ENCODE results near the gene TJP1. TPM values are rescaled to one million over a fixed set of nuclear protein-coding genes. Genes with fewer than 3 reads are reported as not detected.
"Not testable (repeated sequence)": the region's sequence is repeated elsewhere in the genome, so short reads cannot be mapped to it uniquely, and the experiment has no call there.

Gene TJP1
- total RNA-seq, 2 experiments from 2014 or later = not detected

- H3K9me3 Mint-ChIP-seq, H3K36me3 Mint-ChIP-seq, H3K4me3 Mint-ChIP-seq, DNase-seq, H3K27ac Mint-ChIP-seq, H3K4me1 Mint-ChIP-seq: not testable (repeated sequence)
- peaks cover 19% of the 10 kb centered on the region for H3K27me3 Mint-ChIP-seq
Measured at GRCh38 chr15:29730471-29730870, 91.8 kb downstream of the TJP1 start.

GRCh38 chr15:29728418-29728817 lies 93.8 kb downstream of the TJP1 start:
- H3K9me3 Mint-ChIP-seq = peaks cover under 1% of the 10 kb centered on the region
- DNase-seq = no peak
- H3K27me3 Mint-ChIP-seq = peaks cover 17% of the 10 kb centered on the region
- no peaks in the 10 kb centered on the region for H3K36me3 Mint-ChIP-seq
- no peak overlapping the region for H3K4me3 Mint-ChIP-seq
- H3K4me1 Mint-ChIP-seq = no peaks in the 10 kb centered on the region
- no peak overlapping the region for H3K27ac Mint-ChIP-seq

- Mint-ChIP-seq H3K4me3 (no peak overlapping the region), H3K4me1 (no peaks in the 10 kb centered on the region), H3K27me3 (peaks cover 17% of the 10 kb centered on the region), H3K9me3 (peaks cover 5% of the 10 kb centered on the region), H3K36me3 (no peaks in the 10 kb centered on the region), H3K27ac (no peak overlapping the region)
- DNase-seq = no peak
Measured at GRCh38 chr15:29727871-29728270, 94.4 kb downstream of the TJP1 start.

GRCh38 chr15:29726553-29726952 lies 95.7 kb downstream of the TJP1 start:
- Mint-ChIP-seq H3K4me1 (no peaks in the 10 kb centered on the region), H3K36me3 (no peaks in the 10 kb centered on the region), H3K9me3 (peaks cover 14% of the 10 kb centered on the region), H3K4me3 (no peak overlapping the region), H3K27ac (no peak overlapping the region), H3K27me3 (peaks cover 17% of the 10 kb centered on the region)
- DNase-seq = no peak

GRCh38 chr15:29724026-29724425 lies 98.2 kb downstream of the TJP1 start:
- Mint-ChIP-seq H3K4me3 (no peak overlapping the region), H3K36me3 (no peaks in the 10 kb centered on the region), H3K27me3 (peaks cover 17% of the 10 kb centered on the region), H3K9me3 (peaks cover 24% of the 10 kb centered on the region), H3K4me1 (no peaks in the 10 kb centered on the region), H3K27ac (no peak overlapping the region)
- no peak for DNase-seq

- Mint-ChIP-seq H3K27me3 (peaks cover 17% of the 10 kb centered on the region), H3K27ac (no peak overlapping the region), H3K9me3 (no peaks in the 10 kb centered on the region), H3K4me3 (no peak overlapping the region), H3K36me3 (no peaks in the 10 kb centered on the region), H3K4me1 (no peaks in the 10 kb centered on the region)
- no peak for DNase-seq
Measured at GRCh38 chr15:29713784-29714183, 108.5 kb downstream of the TJP1 start.

GRCh38 chr15:29712149-29712885 lies 110.0 kb downstream of the TJP1 start:
- no peak overlapping the region for H3K4me3 Mint-ChIP-seq
- peaks cover 17% of the 10 kb centered on the region for H3K27me3 Mint-ChIP-seq
- H3K36me3 Mint-ChIP-seq = no peaks in the 10 kb centered on the region
- H3K9me3 Mint-ChIP-seq = no peaks in the 10 kb centered on the region
- H3K27ac Mint-ChIP-seq = no peak overlapping the region
- no peak for DNase-seq
- H3K4me1 Mint-ChIP-seq = no peaks in the 10 kb centered on the region

- no peak overlapping the region for H3K4me3 Mint-ChIP-seq
Measured at GRCh38 chr15:29711531-29711930, 110.7 kb downstream of the TJP1 start.

GRCh38 chr15:29708519-29708918 lies 113.7 kb downstream of the TJP1 start:
- no peaks in the 10 kb centered on the region for H3K36me3 Mint-ChIP-seq
- no peaks in the 10 kb centered on the region for H3K4me1 Mint-ChIP-seq
- no peak for DNase-seq

More at GRCh38 chr15:29711531-29711930, 110.7 kb downstream of the TJP1 start:
- H3K9me3 Mint-ChIP-seq = no peaks in the 10 kb centered on the region
- DNase-seq = no peak
- no peaks in the 10 kb centered on the region for H3K4me1 Mint-ChIP-seq
- H3K27me3 Mint-ChIP-seq = peaks cover 23% of the 10 kb centered on the region
- no peak overlapping the region for H3K27ac Mint-ChIP-seq
- no peaks in the 10 kb centered on the region for H3K36me3 Mint-ChIP-seq

GRCh38 chr15:29704950-29705597 lies 117.2 kb downstream of the TJP1 start:
- Mint-ChIP-seq H3K4me1 (no peaks in the 10 kb centered on the region), H3K9me3 (no peaks in the 10 kb centered on the region), H3K27me3 (peaks cover 10% of the 10 kb centered on the region), H3K36me3 (no peaks in the 10 kb centered on the region), H3K27ac (no peak overlapping the region), H3K4me3 (no peak overlapping the region)
- no peak for DNase-seq

More at GRCh38 chr15:29708519-29708918, 113.7 kb downstream of the TJP1 start:
- H3K4me3 Mint-ChIP-seq = no peak overlapping the region
- H3K27me3 Mint-ChIP-seq = peaks cover 18% of the 10 kb centered on the region
- H3K9me3 Mint-ChIP-seq = no peaks in the 10 kb centered on the region
- no peak overlapping the region for H3K27ac Mint-ChIP-seq

- Mint-ChIP-seq H3K4me3 (no peak overlapping the region), H3K4me1 (no peaks in the 10 kb centered on the region), H3K9me3 (no peaks in the 10 kb centered on the region), H3K36me3 (no peaks in the 10 kb centered on the region), H3K27me3 (no peaks in the 10 kb centered on the region), H3K27ac (no peak overlapping the region)
- no peak for DNase-seq
Measured at GRCh38 chr15:29701151-29701550, 121.1 kb downstream of the TJP1 start.

- no peak for DNase-seq
- Mint-ChIP-seq H3K4me1 (no peaks in the 10 kb centered on the region), H3K9me3 (no peaks in the 10 kb centered on the region), H3K36me3 (no peaks in the 10 kb centered on the region), H3K27ac (no peak overlapping the region), H3K27me3 (no peaks in the 10 kb centered on the region), H3K4me3 (no peak overlapping the region)
Measured at GRCh38 chr15:29700296-29700695, 122.0 kb downstream of the TJP1 start.

- H3K4me3 Mint-ChIP-seq = no peak overlapping the region
- DNase-seq = no peak
- no peak overlapping the region for H3K27ac Mint-ChIP-seq
- H3K9me3 Mint-ChIP-seq = peaks cover under 1% of the 10 kb centered on the region
- H3K4me1 Mint-ChIP-seq = no peaks in the 10 kb centered on the region
- H3K27me3 Mint-ChIP-seq = peaks cover under 1% of the 10 kb centered on the region
- H3K36me3 Mint-ChIP-seq = no peaks in the 10 kb centered on the region
Measured at GRCh38 chr15:29699791-29700190, 122.5 kb downstream of the TJP1 start.

- H3K4me3 Mint-ChIP-seq = no peak overlapping the region
- H3K9me3 Mint-ChIP-seq = peaks cover 9% of the 10 kb centered on the region
- no peaks in the 10 kb centered on the region for H3K4me1 Mint-ChIP-seq
- peaks cover 4% of the 10 kb centered on the region for H3K27me3 Mint-ChIP-seq
- H3K27ac Mint-ChIP-seq = no peak overlapping the region
- H3K36me3 Mint-ChIP-seq = no peaks in the 10 kb centered on the region
- no peak for DNase-seq
Measured at GRCh38 chr15:29698030-29698701, 124.1 kb downstream of the TJP1 start.

GRCh38 chr15:29696950-29697738 lies 125.1 kb downstream of the TJP1 start:
- Mint-ChIP-seq H3K4me1 (no peaks in the 10 kb centered on the region), H3K27ac (no peak overlapping the region), H3K9me3 (peaks cover 9% of the 10 kb centered on the region), H3K36me3 (no peaks in the 10 kb centered on the region), H3K4me3 (no peak overlapping the region), H3K27me3 (peaks cover 4% of the 10 kb centered on the region)
- DNase-seq = no peak
